PFSK-1 (cell line): ENCODE data around the gene CNTLN.

Source experiments
- FOXP2 ChIP-seq: optimal IDR thresholded peaks from 2 replicates; pipeline ENCODE3; 2011; ENCODE audit warnings: borderline replicate concordance, control low read depth, inconsistent platforms; ENCODE audit not compliant: insufficient read depth; ENCODE audit errors: extremely low read length, extremely low read depth
- POLR2AphosphoS5 ChIP-seq: IDR thresholded peaks from 2 replicates; pipeline ENCODE4 v1.6.1; 2012; ENCODE audit warnings: low read depth, mild to moderate bottlenecking, control low read depth, low read length, moderate library complexity
- REST ChIP-seq, 2 experiments: IDR thresholded peaks; 2 replicates each; pipeline versions ENCODE4 v1.6.1 to v1.8.0; 2011 to 2012; ENCODE audit warnings: low read depth in 2 of 2, low read length in 2 of 2, control low read depth in 1 of 2, inconsistent platforms in 1 of 2, mild to moderate bottlenecking in 1 of 2, moderate library complexity in 1 of 2; ENCODE audit not compliant: insufficient read depth in 1 of 2
- SIN3A ChIP-seq: IDR thresholded peaks from 2 replicates; pipeline ENCODE4 v1.6.1; 2012; ENCODE audit warnings: mild to moderate bottlenecking, low read length, moderate library complexity, borderline replicate concordance; ENCODE audit not compliant: insufficient read depth
- TAF1 ChIP-seq: IDR thresholded peaks from 2 replicates; pipeline ENCODE4 v1.6.1; 2012; ENCODE audit warnings: low read length, control low read depth, borderline replicate concordance; ENCODE audit not compliant: insufficient read depth

- TF ChIP-seq POLR2AphosphoS5, result no peak
- no peak for TF ChIP-seq REST (IDR thresholded peaks at IDR 0.05; ENCODE audit: insufficient read depth in 1 of 2, low read depth in 2 of 2, low read length in 2 of 2)
- no peak for TF ChIP-seq TAF1
- no peak for TF ChIP-seq FOXP2
- no peak for TF ChIP-seq SIN3A
Measured at GRCh38 chr9:17491780-17492179, 356.9 kb downstream of the CNTLN start.
